Mucosa of gallbladder (tissue), 1 donor: ENCODE data around the gene LOXL1. TPM values are rescaled to one million over a fixed set of nuclear protein-coding genes. Genes with fewer than 3 reads are reported as not detected.

Source experiments
- DNase-seq: peaks from one replicate; pipeline ENCODE4 v3.0.0-alpha.2; 2020; ENCODE audit warnings: low spot score
- total RNA-seq: library from RNA; stranded (reverse); gene quantifications from one replicate; pipeline ENCODE4 v1.2.1, GENCODE V29; 2021
- donor health status: DM: no; HTN: no; CAD: no.

The LOXL1 gene
- total RNA-seq, 1 donor from 2014 or later: 20.2 TPM

GRCh38 chr15:73899197-73900094 lies 26.8 kb upstream of the LOXL1 start:
- DNase-seq: no peak

GRCh38 chr15:73900095-73900712 lies 26.1 kb upstream of the LOXL1 start:
- no peak for DNase-seq

GRCh38 chr15:73901126-73901810 lies 25.0 kb upstream of the LOXL1 start:
- DNase-seq: no peak

GRCh38 chr15:73902121-73903020 lies 23.9 kb upstream of the LOXL1 start:
- no peak for DNase-seq

- DNase-seq: no peak
Measured at GRCh38 chr15:73904026-73904815, 22.0 kb upstream of the LOXL1 start.

- DNase-seq: no peak
Measured at GRCh38 chr15:73905225-73905827, 20.9 kb upstream of the LOXL1 start.

- DNase-seq: no peak
Measured at GRCh38 chr15:73906346-73907034, 19.8 kb upstream of the LOXL1 start.

GRCh38 chr15:73907035-73907408 lies 19.2 kb upstream of the LOXL1 start:
- no peak for DNase-seq

GRCh38 chr15:73908030-73908821 lies 18.0 kb upstream of the LOXL1 start:
- peak; percentile 83 for DNase-seq

GRCh38 chr15:73908822-73909122 lies 17.5 kb upstream of the LOXL1 start:
- no peak for DNase-seq

GRCh38 chr15:73909651-73910050 lies 16.6 kb upstream of the LOXL1 start:
- DNase-seq: no peak

- no peak for DNase-seq
Measured at GRCh38 chr15:73910522-73911303, 15.5 kb upstream of the LOXL1 start.

- DNase-seq: no peak
Measured at GRCh38 chr15:73912030-73912596, 14.1 kb upstream of the LOXL1 start.

GRCh38 chr15:73914145-73914544 lies 12.1 kb upstream of the LOXL1 start:
- DNase-seq: no peak

GRCh38 chr15:73915082-73915481 lies 11.2 kb upstream of the LOXL1 start:
- no peak for DNase-seq

GRCh38 chr15:73918784-73919183 lies 7.5 kb upstream of the LOXL1 start:
- no peak for DNase-seq

- no peak for DNase-seq
Measured at GRCh38 chr15:73919706-73920105, 6.6 kb upstream of the LOXL1 start.
